HEK293T (cell line): ENCODE results near the gene NPVF.

Experiments
- ARNT ChIP-seq: fragments of 450-650 bp; IDR thresholded peaks from 2 replicates; pipeline ENCODE4 v1.6.1; 2017; ENCODE audit warnings: mild to moderate bottlenecking
- BHLHE40 ChIP-seq: fragments of 450-650 bp; IDR thresholded peaks from 2 replicates; pipeline ENCODE4 v1.6.1; 2016; ENCODE audit warnings: mild to moderate bottlenecking, moderate library complexity, borderline replicate concordance
- ELF4 ChIP-seq: fragments of 450-650 bp; IDR thresholded peaks from 2 replicates; pipeline ENCODE4 v1.6.1; 2017; ENCODE audit warnings: antibody characterized with exemption
- FOXA1 ChIP-seq: fragments of 450-650 bp; IDR thresholded peaks from 2 replicates; pipeline ENCODE4 v1.6.1; 2016; ENCODE audit warnings: mild to moderate bottlenecking
- FOXK2 ChIP-seq: fragments of 450-650 bp; IDR thresholded peaks from 2 replicates; pipeline ENCODE4 v1.6.1; 2016; ENCODE audit warnings: mild to moderate bottlenecking
- FOXM1 ChIP-seq: fragments of 450-650 bp; IDR thresholded peaks from 2 replicates; pipeline ENCODE4 v1.6.1; 2017; ENCODE audit warnings: mild to moderate bottlenecking, borderline replicate concordance
- HDGF ChIP-seq: fragments of 450-650 bp; IDR thresholded peaks from 2 replicates; pipeline ENCODE4 v1.6.1; 2017; ENCODE audit warnings: antibody characterized with exemption, borderline replicate concordance
- LEF1 ChIP-seq: fragments of 450-650 bp; IDR thresholded peaks from 2 replicates; pipeline ENCODE4 v1.6.1; 2017; ENCODE audit warnings: mild to moderate bottlenecking, borderline replicate concordance
- NFRKB ChIP-seq: fragments of 450-650 bp; IDR thresholded peaks from 2 replicates; pipeline ENCODE4 v1.6.1; 2016; ENCODE audit warnings: mild to moderate bottlenecking, moderate library complexity
- PKNOX1 ChIP-seq: fragments of 450-650 bp; IDR thresholded peaks from 2 replicates; pipeline ENCODE4 v1.6.1; 2016
- SP1 ChIP-seq: fragments of 450-650 bp; IDR thresholded peaks from 2 replicates; pipeline ENCODE4 v1.6.1; 2017
- SUZ12 ChIP-seq: fragments of 450-650 bp; IDR thresholded peaks from 2 replicates; pipeline ENCODE4 v1.6.1; 2016; ENCODE audit warnings: mild to moderate bottlenecking
- TARDBP ChIP-seq: fragments of 450-650 bp; IDR thresholded peaks from 2 replicates; pipeline ENCODE4 v1.6.1; 2016
- ZNF384 ChIP-seq: fragments of 450-650 bp; IDR thresholded peaks from 2 replicates; pipeline ENCODE4 v1.6.1; 2016

GRCh38 chr7:25207887-25208286 is 20.4 kb downstream of the NPVF start:
- no peak for TF ChIP-seq ARNT
- no peak for TF ChIP-seq FOXK2
- TF ChIP-seq NFRKB, result no peak
- no peak for TF ChIP-seq BHLHE40
- TF ChIP-seq HDGF, result no peak
- TF ChIP-seq SP1, result no peak
- no peak for TF ChIP-seq SUZ12
- TF ChIP-seq FOXM1, result no peak
- no peak for TF ChIP-seq ELF4
- TF ChIP-seq TARDBP, result no peak
- TF ChIP-seq LEF1, result no peak
- TF ChIP-seq FOXA1, result no peak
- TF ChIP-seq PKNOX1, result no peak
- TF ChIP-seq ZNF384, result no peak
